Ishikawa (cell line): ENCODE results near the gene JOSD2.

Experiments used
- CEBPB ChIP-seq: IDR thresholded peaks from 2 replicates; pipeline ENCODE4 v1.6.1; 2012
- CREB1 ChIP-seq: IDR thresholded peaks from 2 replicates; pipeline ENCODE4 v1.6.1; 2012; ENCODE audit warnings: low read depth
- EGR1 ChIP-seq: IDR thresholded peaks from 2 replicates; pipeline ENCODE4 v1.6.1; 2012
- EP300 ChIP-seq: IDR thresholded peaks from 2 replicates; pipeline ENCODE4 v1.6.1; 2012; ENCODE audit warnings: borderline replicate concordance
- FOXM1 ChIP-seq: IDR thresholded peaks from 2 replicates; pipeline ENCODE4 v1.6.1; 2012; ENCODE audit warnings: low read depth, borderline replicate concordance
- MAX ChIP-seq: IDR thresholded peaks from 2 replicates; pipeline ENCODE4 v1.6.1; 2012
- NFIC ChIP-seq: IDR thresholded peaks from 2 replicates; pipeline ENCODE4 v1.6.1; 2012
- RAD21 ChIP-seq: IDR thresholded peaks from 2 replicates; pipeline ENCODE4 v1.6.1; 2012; ENCODE audit warnings: low read depth
- REST ChIP-seq: IDR thresholded peaks from 2 replicates; pipeline ENCODE4 v1.6.1; 2012; ENCODE audit warnings: low read depth, mild to moderate bottlenecking
- TAF1 ChIP-seq: IDR thresholded peaks from 2 replicates; pipeline ENCODE4 v1.6.1; 2012; ENCODE audit warnings: low read depth, mild to moderate bottlenecking
- TCF12 ChIP-seq: IDR thresholded peaks from 2 replicates; pipeline ENCODE4 v1.6.1; 2012; ENCODE audit warnings: low read depth
- TEAD4 ChIP-seq: IDR thresholded peaks from 2 replicates; pipeline ENCODE4 v1.6.1; 2012
- USF1 ChIP-seq: IDR thresholded peaks from 2 replicates; pipeline ENCODE4 v1.6.1; 2012
- YY1 ChIP-seq: IDR thresholded peaks from 2 replicates; pipeline ENCODE4 v1.6.1; 2012; ENCODE audit warnings: low read depth
- ZBTB7A ChIP-seq: IDR thresholded peaks from 2 replicates; pipeline ENCODE4 v1.6.1; 2012; ENCODE audit warnings: low read depth

The JOSD2 gene

GRCh38 chr19:50506700-50507099, 4.3 kb downstream of the JOSD2 start:
- TF ChIP-seq REST (no peak), TCF12 (no peak), CEBPB (no peak), USF1 (no peak), CREB1 (no peak), ZBTB7A (no peak), EGR1 (no peak), FOXM1 (no peak), TAF1 (no peak), MAX (no peak), TEAD4 (no peak), NFIC (no peak)

GRCh38 chr19:50505856-50506611, 5.0 kb downstream of the JOSD2 start:
- no peak for TF ChIP-seq CEBPB

GRCh38 chr19:50501568-50502475, 9.2 kb downstream of the JOSD2 start:
- TF ChIP-seq TAF1 (no peak), CEBPB (no peak), ZBTB7A (no peak), RAD21 (no peak), NFIC (no peak), TCF12 (no peak), USF1 (no peak), MAX (no peak), EP300 (no peak), REST (no peak), FOXM1 (no peak), YY1 (no peak), EGR1 (no peak), TEAD4 (no peak), CREB1 (no peak)

GRCh38 chr19:50501186-50501567, 9.8 kb downstream of the JOSD2 start:
- TF ChIP-seq USF1 (no peak), TCF12 (no peak), RAD21 (no peak), FOXM1 (no peak), NFIC (no peak), ZBTB7A (no peak), MAX (no peak), YY1 (no peak), TEAD4 (no peak), CEBPB (no peak), EP300 (no peak), CREB1 (no peak), EGR1 (no peak)

GRCh38 chr19:50500753-50501151, 10.2 kb downstream of the JOSD2 start:
- TF ChIP-seq RAD21, result no peak
